ENCODE data around the gene PBX3. TPM values are rescaled to one million over a fixed set of nuclear protein-coding genes. Genes with fewer than 3 reads are reported as not detected.
A peak's percentile ranks its signal among the peaks of the same experiment; 100 is the strongest.

Gene PBX3
- total and polyA plus RNA-seq, 2 of the 13 experiments (the other 11 are each of a cell fraction or from before 2014, with no cell fraction given): 6.0 to 11.2 TPM

- TF ChIP-seq ZNF839 (CRISPR knock-in tag; IDR thresholded peaks at IDR 0.05; ENCODE audit: borderline replicate concordance) (no peak), STAG1 (CRISPR knock-in tag; IDR thresholded peaks at IDR 0.05) (peak; percentile 49), ZFY (CRISPR knock-in tag; IDR thresholded peaks at IDR 0.05) (no peak), DR1 (CRISPR knock-in tag; IDR thresholded peaks at IDR 0.05) (no peak), NFYC (CRISPR knock-in tag; IDR thresholded peaks at IDR 0.05) (peak; percentile 28; the same call in 1 of the 2 replicates), KDM1A (CRISPR knock-in tag; IDR thresholded peaks at IDR 0.05) (no peak), ZBTB10 (CRISPR knock-in tag; IDR thresholded peaks at IDR 0.05; ENCODE audit: borderline replicate concordance) (no peak), ZFP36L2 (CRISPR knock-in tag; IDR thresholded peaks at IDR 0.05) (no peak), NFE2 (CRISPR knock-in tag; IDR thresholded peaks at IDR 0.05) (no peak), SMYD3 (CRISPR knock-in tag; IDR thresholded peaks at IDR 0.05) (0 out of 2 replicates have a peak, but pooled peaks have one; percentile 50), ATF7-NPFF (CRISPR knock-in tag; IDR thresholded peaks at IDR 0.05; ENCODE audit: low read depth) (no peak), MIER2 (CRISPR knock-in tag; IDR thresholded peaks at IDR 0.05) (no peak; the same call in 1 of the 2 replicates), GTF2F1 (IDR thresholded peaks at IDR 0.05; ENCODE audit: low read length) (no peak), MAX (IDR thresholded peaks at IDR 0.05) (peak; percentile 26; the same call in 1 of the 2 replicates), RBFOX2 (IDR thresholded peaks at IDR 0.05; ENCODE audit: low read depth, low read length) (no peak), ZNF124 (CRISPR knock-in tag; IDR thresholded peaks at IDR 0.05) (peak; percentile 40; the same call in 1 of the 2 replicates), NFE2L2 (IDR thresholded peaks at IDR 0.05; ENCODE audit: low read length) (no peak), SUZ12 (IDR thresholded peaks at IDR 0.05; ENCODE audit: low read depth, low read length) (no peak), ZNF710 (CRISPR knock-in tag; IDR thresholded peaks at IDR 0.05; ENCODE audit: borderline replicate concordance) (no peak), PLSCR1 (CRISPR knock-in tag; IDR thresholded peaks at IDR 0.05; ENCODE audit: borderline replicate concordance) (no peak), NRL (CRISPR knock-in tag; IDR thresholded peaks at IDR 0.05; ENCODE audit: borderline replicate concordance) (no peak), BCL6 (CRISPR knock-in tag; IDR thresholded peaks at IDR 0.05) (peak; percentile 68), ZBTB2 (CRISPR knock-in tag; IDR thresholded peaks at IDR 0.05; ENCODE audit: low read depth) (no peak), ZFAT (CRISPR knock-in tag; conservative IDR thresholded peaks at IDR 0.05) (no peak), PITX1 (CRISPR knock-in tag; IDR thresholded peaks at IDR 0.05) (peak; percentile 78; the same call in 1 of the 2 replicates)
Measured at GRCh38 chr9:125758986-125759763, 12.0 kb downstream of the PBX3 start (continued).

Data from HepG2 (cell line).